Measurements from ENCODE around the gene HIF3A. TPM values are rescaled to one million over a fixed set of nuclear protein-coding genes. Genes with fewer than 3 reads are reported as not detected.

The HIF3A gene
- total RNA-seq, 3 donors from 2014 or later, result 4.9 to 96.1 (median 19.0) TPM

- DNase-seq, result peak in 1 of 3 donors; percentile 9
These were observed 90.3 kb downstream of the HIF3A start for GRCh38 chr19:46386996-46387712.

GRCh38 chr19:46387713-46388130, 90.9 kb downstream of the HIF3A start:
- DNase-seq (peak in 1 of 3 donors; percentile 0), ATAC-seq (no peak)
- no peaks in the 10 kb centered on the region for H3K36me3 ChIP-seq (ENCODE audit: low read depth)
- H3K4me1 ChIP-seq (ENCODE audit: low read depth), result no peaks in the 10 kb centered on the region
- no peaks in the 10 kb centered on the region for H3K9me3 ChIP-seq
- H3K4me3 ChIP-seq, result no peak overlapping the region
- intact Hi-C loops (cut with DNase I, micrococcal nuclease), result no loop called here
- TF ChIP-seq CTCF (IDR thresholded peaks at IDR 0.05), result no peak

More at GRCh38 chr19:46386996-46387712, 90.3 kb downstream of the HIF3A start:
- no peaks in the 10 kb centered on the region for H3K4me1 ChIP-seq (ENCODE audit: low read depth)
- H3K4me3 ChIP-seq, result no peak overlapping the region
- TF ChIP-seq CTCF (IDR thresholded peaks at IDR 0.05), result no peak
- intact Hi-C loops (cut with DNase I, micrococcal nuclease), result no loop called here
- H3K9me3 ChIP-seq, result no peaks in the 10 kb centered on the region
- ATAC-seq, result no peak
- no peaks in the 10 kb centered on the region for H3K36me3 ChIP-seq (ENCODE audit: low read depth)

- DNase-seq, result peak in 1 of 3 donors; percentile 19
- intact Hi-C loops (cut with DNase I, micrococcal nuclease), result no loop called here
These were observed 91.7 kb downstream of the HIF3A start for GRCh38 chr19:46388311-46389095.

GRCh38 chr19:46390121-46390858, 93.4 kb downstream of the HIF3A start:
- no peaks in the 10 kb centered on the region for H3K4me1 ChIP-seq (ENCODE audit: low read depth)
- intact Hi-C loops (cut with DNase I, micrococcal nuclease), result no loop called here
- no peaks in the 10 kb centered on the region for H3K9me3 ChIP-seq
- DNase-seq (peak in 1 of 3 donors; percentile 17), ATAC-seq (no peak)
- no peak overlapping the region for H3K4me3 ChIP-seq
- no peak for TF ChIP-seq CTCF (IDR thresholded peaks at IDR 0.05)
- H3K36me3 ChIP-seq (ENCODE audit: low read depth), result no peaks in the 10 kb centered on the region

More at GRCh38 chr19:46388311-46389095, 91.7 kb downstream of the HIF3A start:
- no peaks in the 10 kb centered on the region for H3K4me1 ChIP-seq (ENCODE audit: low read depth)
- H3K4me3 ChIP-seq, result no peak overlapping the region
- no peaks in the 10 kb centered on the region for H3K36me3 ChIP-seq (ENCODE audit: low read depth)
- ATAC-seq, result no peak
- H3K9me3 ChIP-seq, result no peaks in the 10 kb centered on the region
- TF ChIP-seq CTCF (IDR thresholded peaks at IDR 0.05), result no peak

GRCh38 chr19:46390866-46391265, 94.0 kb downstream of the HIF3A start:
- ATAC-seq (no peak), DNase-seq (peak in 1 of 3 donors; percentile 23)
- no peaks in the 10 kb centered on the region for H3K9me3 ChIP-seq
- H3K36me3 ChIP-seq (ENCODE audit: low read depth), result no peaks in the 10 kb centered on the region
- intact Hi-C loops (cut with DNase I, micrococcal nuclease), result no loop called here
- TF ChIP-seq CTCF (IDR thresholded peaks at IDR 0.05), result no peak
- H3K4me3 ChIP-seq, result no peak overlapping the region
- H3K4me1 ChIP-seq (ENCODE audit: low read depth), result no peaks in the 10 kb centered on the region

All from mucosa of descending colon (tissue), 3 donors.